Fibroblast of lung (primary cell): Measurements from ENCODE around the gene CCL7. TPM values are rescaled to one million over a fixed set of nuclear protein-coding genes. Genes with fewer than 3 reads are reported as not detected.

Experiments
- DNase-seq, 2 donors: peaks; one replicate each; pipeline versions ENCODE4 v3.0.0 to v3.0.0-alpha.2; 2010; ENCODE audit warnings: low read depth in 2 of 2
- H2AFZ ChIP-seq: 2 replicates; pipeline ENCODE4 v1.5.1; 2012; ENCODE audit warnings: low read length, control low read depth, inconsistent platforms
- H3K27ac ChIP-seq: 2 replicates; pipeline ENCODE4 v1.5.1; 2011; ENCODE audit warnings: low read length, control low read depth; ENCODE audit not compliant: insufficient read depth
- H3K27me3 ChIP-seq: 2 replicates; pipeline ENCODE4 v1.5.1; 2011; ENCODE audit warnings: mild to moderate bottlenecking, low read length; ENCODE audit not compliant: control insufficient read depth, insufficient read depth
- H3K36me3 ChIP-seq: 2 replicates; pipeline ENCODE4 v1.5.1; 2011; ENCODE audit warnings: low read length; ENCODE audit not compliant: control insufficient read depth, insufficient read depth
- H3K4me1 ChIP-seq: 2 replicates; pipeline ENCODE4 v1.5.1; 2011; ENCODE audit warnings: low read length; ENCODE audit not compliant: control insufficient read depth, insufficient read depth; ENCODE audit errors: extremely low read depth
- H3K4me2 ChIP-seq: 2 replicates; pipeline ENCODE4 v1.5.1; 2011; ENCODE audit warnings: low read length, control low read depth; ENCODE audit not compliant: insufficient read depth; ENCODE audit errors: extremely low read depth
- H3K4me3 ChIP-seq, 4 experiments: fragments of 200-600 bp in 1 of 4; sonication (generic) in 1 of 4; replicated peaks in 1 of 4; 2 replicates each; pipeline ENCODE4 v1.5.1; 2011 to 2016; ENCODE audit warnings: low read length in 4 of 4, low read depth in 3 of 4, mild to moderate bottlenecking in 3 of 4, control low read depth in 2 of 4, inconsistent platforms in 1 of 4, mixed read lengths in 1 of 4; ENCODE audit not compliant: insufficient read depth in 1 of 4; ENCODE audit errors: control extremely low read depth in 1 of 4
- H3K79me2 ChIP-seq: 2 replicates; pipeline ENCODE4 v1.5.1; 2012; ENCODE audit warnings: mild to moderate bottlenecking, low read length, inconsistent platforms; ENCODE audit not compliant: control insufficient read depth, insufficient read depth
- H3K9ac ChIP-seq: 2 replicates; pipeline ENCODE4 v1.5.1; 2011; ENCODE audit warnings: mild to moderate bottlenecking, low read length, control low read depth; ENCODE audit not compliant: insufficient read depth
- H3K9me3 ChIP-seq: 2 replicates; pipeline ENCODE4 v1.5.1; 2012; ENCODE audit warnings: low read depth, low read length; ENCODE audit not compliant: control insufficient read depth, insufficient read depth
- H4K20me1 ChIP-seq: 2 replicates; pipeline ENCODE4 v1.5.1; 2011; ENCODE audit warnings: low read length; ENCODE audit not compliant: control insufficient read depth, insufficient read depth; ENCODE audit errors: extremely low read depth
- CTCF ChIP-seq, 2 donors: IDR thresholded peaks in 1 of 2; conservative IDR thresholded peaks in 1 of 2; 1 replicate in 1 of 2; 2 replicates in 1 of 2; pipeline ENCODE4 v1.5.1; 2011 to 2012; ENCODE audit warnings: low read length in 2 of 2, control low read depth in 1 of 2, inconsistent platforms in 1 of 2, low read depth in 1 of 2, mild to moderate bottlenecking in 1 of 2
- EZH2 ChIP-seq: IDR thresholded peaks from 2 replicates; pipeline ENCODE4 v1.5.1; 2012; ENCODE audit warnings: low read length, control low read depth, mild to moderate bottlenecking; ENCODE audit errors: missing control alignments
- polyA plus RNA-seq, 2 donors: library from polyadenylated mRNA; depleted of rRNA in 1 of 2; stranded (reverse) in 1 of 2; unstranded in 1 of 2; fragments of >200 nt; gene quantifications; 2 replicates each; pipeline ENCODE4 v1.2.1, GENCODE V29; 2011 to 2012; ENCODE audit warnings: missing spikeins in 1 of 2
- total RNA-seq: library from RNA; depleted of rRNA; stranded (reverse); fragments of >200 nt; gene quantifications from 2 replicates; pipeline ENCODE4 v1.2.1, GENCODE V29; 2014

Gene CCL7
- total and polyA plus RNA-seq, 2 donors (not counting 1 experiment from before 2014, with no cell fraction given): 0.33 to 0.81 TPM

GRCh38 chr17:34257986-34258326 is 12.1 kb upstream of the CCL7 start:
- Histone ChIP-seq H2AFZ (no peak overlapping the region), H3K79me2 (no peaks in the 10 kb centered on the region)
- DNase-seq: no peak

DNA sequence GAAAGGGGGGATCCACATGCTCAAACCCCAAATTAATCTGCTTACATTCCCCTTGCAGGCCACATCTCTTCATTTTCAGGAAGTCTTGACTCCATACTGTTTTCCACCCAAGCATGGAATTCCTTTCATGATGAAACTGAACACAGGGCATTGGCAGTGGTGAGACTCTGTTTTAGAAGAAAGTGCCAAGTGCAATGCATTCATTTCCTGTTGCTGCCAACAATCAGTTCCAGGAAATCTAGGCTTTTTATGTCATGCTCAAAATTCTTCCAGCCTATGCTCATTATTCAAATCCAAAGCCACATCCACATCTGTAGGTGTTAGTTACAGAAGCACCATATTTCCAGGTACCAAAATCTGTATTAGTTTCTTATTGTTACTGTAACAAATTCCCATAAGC is 10.9 kb upstream of the CCL7 start:
- Histone ChIP-seq H3K4me2 (peak overlapping the region; percentile 15), H2AFZ (no peak overlapping the region), H3K27me3 (no peaks in the 10 kb centered on the region), H3K4me1 (peaks cover 10% of the 10 kb centered on the region), H3K9ac (no peak overlapping the region), H3K4me3 (no peak overlapping the region), H3K9me3 (no peaks in the 10 kb centered on the region), H3K79me2 (no peaks in the 10 kb centered on the region), H3K27ac (no peak overlapping the region), H3K36me3 (no peaks in the 10 kb centered on the region), H4K20me1 (no peaks in the 10 kb centered on the region)
- DNase-seq: peak in 1 of 2 donors; percentile 89
- no peak for TF ChIP-seq CTCF (conservative IDR thresholded peaks at IDR 0.05 in 1 of 2, IDR thresholded peaks at IDR 0.05 in 1 of 2; ENCODE audit: low read depth in 1 of 2, low read length in 2 of 2)
- TF ChIP-seq EZH2: no peak

More at GRCh38 chr17:34257986-34258326, 12.1 kb upstream of the CCL7 start:
- TF ChIP-seq EZH2: no peak
- no peak for TF ChIP-seq CTCF (conservative IDR thresholded peaks at IDR 0.05 in 1 of 2, IDR thresholded peaks at IDR 0.05 in 1 of 2; ENCODE audit: low read depth in 1 of 2, low read length in 2 of 2)
- Histone ChIP-seq H3K9ac (no peak overlapping the region), H3K36me3 (no peaks in the 10 kb centered on the region), H3K27me3 (no peaks in the 10 kb centered on the region), H3K4me2 (no peak overlapping the region), H3K27ac (no peak overlapping the region), H3K4me1 (peaks cover 21% of the 10 kb centered on the region), H3K9me3 (no peaks in the 10 kb centered on the region), H4K20me1 (no peaks in the 10 kb centered on the region), H3K4me3 (no peak overlapping the region)

DNA sequence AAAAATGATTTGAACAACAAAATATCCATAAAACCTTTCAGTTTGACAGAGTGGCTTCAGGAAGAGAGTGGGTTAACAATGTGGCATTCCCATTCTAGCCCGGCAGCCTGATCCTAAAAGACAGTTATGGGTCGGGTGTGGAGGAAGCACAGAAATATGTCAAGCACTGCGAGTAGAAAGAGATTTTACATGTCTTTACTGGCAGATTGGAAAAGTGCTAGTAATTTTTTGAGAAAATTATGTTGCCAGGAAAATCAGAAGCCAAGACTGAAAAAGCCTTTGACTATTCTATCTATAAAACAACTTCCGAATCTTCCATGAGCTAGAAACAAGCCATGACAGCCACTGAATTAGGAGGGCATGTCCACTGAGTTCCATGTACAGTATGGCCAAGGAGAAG is 9.2 kb upstream of the CCL7 start:
- H3K4me1 ChIP-seq: peaks cover 2% of the 10 kb centered on the region
- no peak overlapping the region for H2AFZ ChIP-seq
- H3K9ac ChIP-seq: no peak overlapping the region
- TF ChIP-seq EZH2 (no peak), CTCF (conservative IDR thresholded peaks at IDR 0.05 in 1 of 2, IDR thresholded peaks at IDR 0.05 in 1 of 2; ENCODE audit: low read depth in 1 of 2, low read length in 2 of 2) (no peak)
- no peak overlapping the region for H3K4me3 ChIP-seq
- H3K27ac ChIP-seq: no peak overlapping the region
- H3K79me2 ChIP-seq: no peaks in the 10 kb centered on the region
- H3K36me3 ChIP-seq: no peaks in the 10 kb centered on the region
- no peak for DNase-seq
- no peaks in the 10 kb centered on the region for H3K27me3 ChIP-seq
- no peak overlapping the region for H3K4me2 ChIP-seq
- no peaks in the 10 kb centered on the region for H3K9me3 ChIP-seq
- no peaks in the 10 kb centered on the region for H4K20me1 ChIP-seq
